ENCODE data around the gene LRRC45.

The LRRC45 gene

GRCh38 chr17:82042649-82043048 lies 19.5 kb downstream of the LRRC45 start:
- Histone ChIP-seq H2AFZ (ENCODE audit: low read depth, low read length) (no peak overlapping the region), H3K27ac (ENCODE audit: low read length) (no peak overlapping the region), H3K9ac (ENCODE audit: low read depth, low read length) (no peak overlapping the region), H3K36me3 (ENCODE audit: insufficient read depth, low read length) (peaks cover 4% of the 10 kb centered on the region; the same call in 1 of the 2 replicates), H3K4me1 (ENCODE audit: insufficient read depth, low read length) (peaks cover 6% of the 10 kb centered on the region), H3K79me2 (ENCODE audit: insufficient read depth, low read length) (no peaks in the 10 kb centered on the region), H3K9me3 (ENCODE audit: insufficient read depth, low read length, severe bottlenecking) (no peaks in the 10 kb centered on the region), H4K20me1 (ENCODE audit: insufficient read depth, low read length) (no peaks in the 10 kb centered on the region), H3K4me3 (ENCODE audit: low read depth in 1 of 2, low read length in 2 of 2) (no peak overlapping the region), H3K4me2 (ENCODE audit: insufficient read depth, low read length) (no peak overlapping the region), H3K27me3 (ENCODE audit: insufficient read depth, low read length, poor library complexity) (no peaks in the 10 kb centered on the region)
- ATAC-seq (ENCODE audit: insufficient read depth, low read depth) (peak; percentile 4; the same call in 1 of the 3 replicates), DNase-seq (no peak)
- no peak for TF ChIP-seq CTCF (IDR thresholded peaks at IDR 0.05; ENCODE audit: borderline replicate concordance, extremely low read depth, low read length, poor library complexity, severe bottlenecking)
- no peak for TF ChIP-seq EZH2 (IDR thresholded peaks at IDR 0.05; ENCODE audit: borderline replicate concordance, low read depth, low read length, severe bottlenecking)

- H3K4me2 ChIP-seq (ENCODE audit: insufficient read depth, low read length): no peak overlapping the region
- H3K4me3 ChIP-seq (ENCODE audit: low read depth in 1 of 2, low read length in 2 of 2): no peak overlapping the region
- no peak overlapping the region for H3K27ac ChIP-seq (ENCODE audit: low read length)
- no peaks in the 10 kb centered on the region for H3K27me3 ChIP-seq (ENCODE audit: insufficient read depth, low read length, poor library complexity)
- peaks cover 6% of the 10 kb centered on the region; the same call in 1 of the 2 replicates for H3K36me3 ChIP-seq (ENCODE audit: insufficient read depth, low read length)
- no peak overlapping the region for H3K9ac ChIP-seq (ENCODE audit: low read depth, low read length)
- TF ChIP-seq EZH2 (IDR thresholded peaks at IDR 0.05; ENCODE audit: borderline replicate concordance, low read depth, low read length, severe bottlenecking): no peak
- no peak for TF ChIP-seq CTCF (IDR thresholded peaks at IDR 0.05; ENCODE audit: borderline replicate concordance, extremely low read depth, low read length, poor library complexity, severe bottlenecking)
- no peaks in the 10 kb centered on the region for H3K4me1 ChIP-seq (ENCODE audit: insufficient read depth, low read length)
- no peaks in the 10 kb centered on the region for H3K9me3 ChIP-seq (ENCODE audit: insufficient read depth, low read length, severe bottlenecking)
- no peak overlapping the region for H2AFZ ChIP-seq (ENCODE audit: low read depth, low read length)
- no peak for DNase-seq
- no peak for ATAC-seq (ENCODE audit: insufficient read depth, low read depth)
- H4K20me1 ChIP-seq (ENCODE audit: insufficient read depth, low read length): no peaks in the 10 kb centered on the region
- H3K79me2 ChIP-seq (ENCODE audit: insufficient read depth, low read length): no peaks in the 10 kb centered on the region
Measured at GRCh38 chr17:82043507-82043906, 20.4 kb downstream of the LRRC45 start.

GRCh38 chr17:82045936-82046484 lies 22.9 kb downstream of the LRRC45 start:
- TF ChIP-seq CTCF (IDR thresholded peaks at IDR 0.05; ENCODE audit: borderline replicate concordance, extremely low read depth, low read length, poor library complexity, severe bottlenecking): no peak
- TF ChIP-seq EZH2 (IDR thresholded peaks at IDR 0.05; ENCODE audit: borderline replicate concordance, low read depth, low read length, severe bottlenecking): no peak
- Histone ChIP-seq H3K27me3 (ENCODE audit: insufficient read depth, low read length, poor library complexity) (no peaks in the 10 kb centered on the region), H2AFZ (ENCODE audit: low read depth, low read length) (no peak overlapping the region), H3K27ac (ENCODE audit: low read length) (no peak overlapping the region), H3K4me1 (ENCODE audit: insufficient read depth, low read length) (peaks cover 18% of the 10 kb centered on the region), H3K4me2 (ENCODE audit: insufficient read depth, low read length) (no peak overlapping the region), H3K9me3 (ENCODE audit: insufficient read depth, low read length, severe bottlenecking) (no peaks in the 10 kb centered on the region), H3K36me3 (ENCODE audit: insufficient read depth, low read length) (peaks cover 23% of the 10 kb centered on the region), H4K20me1 (ENCODE audit: insufficient read depth, low read length) (no peaks in the 10 kb centered on the region), H3K4me3 (ENCODE audit: low read depth in 1 of 2, low read length in 2 of 2) (no peak overlapping the region), H3K9ac (ENCODE audit: low read depth, low read length) (no peak overlapping the region), H3K79me2 (ENCODE audit: insufficient read depth, low read length) (peaks cover 6% of the 10 kb centered on the region)
- DNase-seq (no peak), ATAC-seq (ENCODE audit: insufficient read depth, low read depth) (no peak)

All from DND-41 (cell line).